ENCODE measurements around the gene SEZ6L.
A peak's percentile ranks its signal among the peaks of the same experiment; 100 is the strongest.
"Not testable (repeated sequence)": the region's sequence is repeated elsewhere in the genome, so short reads cannot be mapped to it uniquely, and the experiment has no call there.

Gene SEZ6L

GRCh38 chr22:26395926-26396325, 226.7 kb downstream of the SEZ6L start:
- no peak for DNase-seq (ENCODE audit: low read depth, low spot score)

GRCh38 chr22:26398741-26399153, 229.5 kb downstream of the SEZ6L start:
- H3K4me3 ChIP-seq (ENCODE audit: low read length): no peak overlapping the region
- DNase-seq (ENCODE audit: low read depth, low spot score): peak; percentile 57

More at GRCh38 chr22:26395926-26396325, 226.7 kb downstream of the SEZ6L start:
- H3K4me3 ChIP-seq (ENCODE audit: low read length): no peak overlapping the region

GRCh38 chr22:26399289-26399688, 230.0 kb downstream of the SEZ6L start:
- DNase-seq (ENCODE audit: low read depth, low spot score): no peak
- H3K4me3 ChIP-seq (ENCODE audit: low read length): no peak overlapping the region

GRCh38 chr22:26401726-26402125, 232.5 kb downstream of the SEZ6L start:
- no peak overlapping the region for H3K4me3 ChIP-seq (ENCODE audit: low read length)
- no peak for DNase-seq (ENCODE audit: low read depth, low spot score)

- DNase-seq (ENCODE audit: low read depth, low spot score): no peak
- no peak overlapping the region for H3K4me3 ChIP-seq (ENCODE audit: low read length)
These were observed 235.7 kb downstream of the SEZ6L start for GRCh38 chr22:26404851-26405421.

- H3K4me3 ChIP-seq (ENCODE audit: low read length): no peak overlapping the region
- DNase-seq (ENCODE audit: low read depth, low spot score): peak; percentile 32
These were observed 236.9 kb downstream of the SEZ6L start for GRCh38 chr22:26406118-26406517.

- not testable (repeated sequence) for H3K4me3 ChIP-seq (ENCODE audit: low read length)
These were observed 239.4 kb downstream of the SEZ6L start for GRCh38 chr22:26408562-26409220.

GRCh38 chr22:26409719-26410335, 240.6 kb downstream of the SEZ6L start:
- DNase-seq (ENCODE audit: low read depth, low spot score): no peak
- no peak overlapping the region for H3K4me3 ChIP-seq (ENCODE audit: low read length)

More at GRCh38 chr22:26408562-26409220, 239.4 kb downstream of the SEZ6L start:
- not testable (repeated sequence) for DNase-seq (ENCODE audit: low read depth, low spot score)

GRCh38 chr22:26410386-26410785, 241.1 kb downstream of the SEZ6L start:
- H3K4me3 ChIP-seq (ENCODE audit: low read length): no peak overlapping the region
- DNase-seq (ENCODE audit: low read depth, low spot score): no peak

GRCh38 chr22:26414347-26414746, 245.1 kb downstream of the SEZ6L start:
- no peak overlapping the region for H3K4me3 ChIP-seq (ENCODE audit: low read length)

GRCh38 chr22:26416256-26416655, 247.0 kb downstream of the SEZ6L start:
- H3K4me3 ChIP-seq (ENCODE audit: low read length): no peak overlapping the region
- no peak for DNase-seq (ENCODE audit: low read depth, low spot score)

More at GRCh38 chr22:26414347-26414746, 245.1 kb downstream of the SEZ6L start:
- no peak for DNase-seq (ENCODE audit: low read depth, low spot score)

GRCh38 chr22:26416670-26417276, 247.5 kb downstream of the SEZ6L start:
- DNase-seq (ENCODE audit: low read depth, low spot score): no peak

GRCh38 chr22:26417406-26417805, 248.1 kb downstream of the SEZ6L start:
- no peak for DNase-seq (ENCODE audit: low read depth, low spot score)
- H3K4me3 ChIP-seq (ENCODE audit: low read length): no peak overlapping the region

More at GRCh38 chr22:26416670-26417276, 247.5 kb downstream of the SEZ6L start:
- H3K4me3 ChIP-seq (ENCODE audit: low read length): no peak overlapping the region

- no peak overlapping the region for H3K4me3 ChIP-seq (ENCODE audit: low read length)
- no peak for DNase-seq (ENCODE audit: low read depth, low spot score)
These were observed 249.4 kb downstream of the SEZ6L start for GRCh38 chr22:26418620-26419019.

GRCh38 chr22:26426924-26427323, 257.7 kb downstream of the SEZ6L start:
- H3K4me3 ChIP-seq (ENCODE audit: low read length): no peak overlapping the region
- no peak for DNase-seq (ENCODE audit: low read depth, low spot score)

GRCh38 chr22:26428515-26429457, 259.5 kb downstream of the SEZ6L start, which contains the start of gene ASPHD2:
TSS of gene ASPHD2 (plus strand) at chr22:26429260. CDS start at chr22:26433616, 4,356 bp downstream.
- H3K4me3 ChIP-seq (ENCODE audit: low read length): peak within 1 kb of the TSS; percentile 63
- peak; percentile 65 for DNase-seq (ENCODE audit: low read depth, low spot score)

GRCh38 chr22:26429458-26430286, 260.4 kb downstream of the SEZ6L start:
- peak overlapping the region; percentile 63 for H3K4me3 ChIP-seq (ENCODE audit: low read length)
- no peak for DNase-seq (ENCODE audit: low read depth, low spot score)

GRCh38 chr22:26430600-26430999, 261.3 kb downstream of the SEZ6L start:
- no peak overlapping the region for H3K4me3 ChIP-seq (ENCODE audit: low read length)

More at GRCh38 chr22:26430600-26430999, 261.3 kb downstream of the SEZ6L start:
- no peak for DNase-seq (ENCODE audit: low read depth, low spot score)

All from Jurkat, Clone E6-1 (cell line).